H9 (cell line): ENCODE measurements around the gene HTRA3. TPM values are rescaled to one million over a fixed set of nuclear protein-coding genes. Genes with fewer than 3 reads are reported as not detected.
A peak's percentile ranks its signal among the peaks of the same experiment; 100 is the strongest.

Experiments used
- DNase-seq: peaks from one replicate; pipeline ENCODE4 v3.0.0-alpha.2; 2017
- H2AFZ ChIP-seq: one replicate; pipeline ENCODE4 v1.6.1; 2013; ENCODE audit warnings: mild to moderate bottlenecking, low read length, control low read depth, moderate library complexity
- H2AK5ac ChIP-seq: 2 replicates; pipeline ENCODE4 v1.6.1; 2013; ENCODE audit warnings: low read length, control low read depth, mixed read lengths; ENCODE audit not compliant: insufficient read length
- H2BK120ac ChIP-seq: one replicate; pipeline ENCODE4 v1.6.1; 2013; ENCODE audit warnings: low read depth, mild to moderate bottlenecking, low read length, control low read depth, inconsistent platforms; ENCODE audit not compliant: poor library complexity, severe bottlenecking
- H2BK12ac ChIP-seq: 2 replicates; pipeline ENCODE4 v1.6.1; 2013; ENCODE audit warnings: low read length, control low read depth, mixed read lengths, low read depth; ENCODE audit not compliant: insufficient read length
- H2BK15ac ChIP-seq: 2 replicates; pipeline ENCODE4 v1.6.1; 2013; ENCODE audit warnings: low read depth, low read length, control low read depth
- H2BK20ac ChIP-seq: one replicate; pipeline ENCODE4 v1.6.1; 2013; ENCODE audit warnings: low read depth, mild to moderate bottlenecking, low read length, control low read depth, inconsistent platforms; ENCODE audit not compliant: poor library complexity, severe bottlenecking
- H2BK5ac ChIP-seq: 2 replicates; pipeline ENCODE4 v1.6.1; 2013; ENCODE audit warnings: low read length, control low read depth, mixed read lengths; ENCODE audit not compliant: insufficient read length
- H3K14ac ChIP-seq: 2 replicates; pipeline ENCODE4 v1.6.1; 2013; ENCODE audit warnings: low read length, control low read depth; ENCODE audit not compliant: insufficient read depth
- H3K18ac ChIP-seq: 2 replicates; pipeline ENCODE4 v1.6.1; 2013; ENCODE audit warnings: low read depth, mild to moderate bottlenecking, mixed read lengths, low read length, control low read depth; ENCODE audit not compliant: insufficient read length
- H3K23ac ChIP-seq: 2 replicates; pipeline ENCODE4 v1.6.1; 2013; ENCODE audit warnings: low read length, control low read depth, mixed read lengths, low read depth; ENCODE audit not compliant: insufficient read length
- H3K23me2 ChIP-seq: 2 replicates; pipeline ENCODE4 v1.6.1; 2013; ENCODE audit warnings: low read depth, mild to moderate bottlenecking, mixed read lengths, low read length, control low read depth; ENCODE audit not compliant: insufficient read length, poor library complexity, severe bottlenecking
- H3K27ac ChIP-seq: 2 replicates; pipeline ENCODE4 v1.5.1; 2013; ENCODE audit warnings: low read length, control low read depth, mixed read lengths, low read depth; ENCODE audit not compliant: insufficient read length
- H3K27me3 ChIP-seq: 2 replicates; pipeline ENCODE4 v1.6.1; 2013; ENCODE audit warnings: low read length, control low read depth, inconsistent platforms; ENCODE audit not compliant: insufficient read depth
- H3K4ac ChIP-seq: 2 replicates; pipeline ENCODE4 v1.6.1; 2013; ENCODE audit warnings: low read depth, mild to moderate bottlenecking, control low read depth, inconsistent platforms, low read length, moderate library complexity
- H3K4me1 ChIP-seq: 2 replicates; pipeline ENCODE4 v1.6.1; 2013; ENCODE audit warnings: low read length, control low read depth, inconsistent platforms; ENCODE audit not compliant: insufficient read depth
- H3K4me2 ChIP-seq: 2 replicates; pipeline ENCODE4 v1.6.1; 2013; ENCODE audit warnings: low read length, control low read depth, mixed read lengths; ENCODE audit not compliant: insufficient read length, insufficient read depth
- H3K56ac ChIP-seq: 2 replicates; pipeline ENCODE4 v1.6.1; 2013; ENCODE audit warnings: low read depth, mild to moderate bottlenecking, mixed read lengths, low read length, control low read depth; ENCODE audit not compliant: insufficient read length
- H3K79me1 ChIP-seq: 2 replicates; pipeline ENCODE4 v1.6.1; 2013; ENCODE audit warnings: low read depth, mild to moderate bottlenecking, moderate library complexity, low read length, control low read depth, inconsistent platforms; ENCODE audit not compliant: insufficient read depth, poor library complexity, severe bottlenecking
- H3K79me2 ChIP-seq: 2 replicates; pipeline ENCODE4 v1.6.1; 2013; ENCODE audit warnings: low read length, control low read depth, inconsistent platforms; ENCODE audit not compliant: insufficient read depth
- H3K9ac ChIP-seq: 2 replicates; pipeline ENCODE4 v1.6.1; 2013; ENCODE audit warnings: low read length, control low read depth, mixed read lengths; ENCODE audit not compliant: insufficient read length; ENCODE audit errors: extremely low read depth
- H3K9me3 ChIP-seq: one replicate; pipeline ENCODE4 v1.6.1; 2013; ENCODE audit warnings: low read depth, low read length, inconsistent platforms; ENCODE audit not compliant: control insufficient read depth
- H3T11ph ChIP-seq: one replicate; pipeline ENCODE4 v1.6.1; 2013; ENCODE audit warnings: mild to moderate bottlenecking, low read length, control low read depth, inconsistent platforms
- H4K20me1 ChIP-seq: one replicate; pipeline ENCODE4 v1.6.1; 2013; ENCODE audit not compliant: control insufficient read depth, insufficient read length, insufficient read depth
- H4K5ac ChIP-seq: 2 replicates; pipeline ENCODE4 v1.6.1; 2013; ENCODE audit warnings: low read depth, mild to moderate bottlenecking, mixed read lengths, low read length, control low read depth; ENCODE audit not compliant: insufficient read length
- H4K8ac ChIP-seq: replicated peaks from 2 replicates; pipeline ENCODE4 v1.6.1; 2013; ENCODE audit warnings: low read length, control low read depth, mixed read lengths, low read depth; ENCODE audit not compliant: insufficient read length
- H4K91ac ChIP-seq: 2 replicates; pipeline ENCODE4 v1.6.1; 2013; ENCODE audit warnings: low read depth, mild to moderate bottlenecking, moderate library complexity, mixed read lengths, low read length, control low read depth; ENCODE audit not compliant: insufficient read length
- H3K27ac Mint-ChIP-seq, 3 experiments: 2 replicates in 2 of 3; 3 replicates in 1 of 3; pipeline ENCODE4 v1.8.0; 2020 to 2021; ENCODE audit warnings: mixed read lengths in 3 of 3, mild to moderate bottlenecking in 1 of 3, moderate library complexity in 1 of 3
- H3K27me3 Mint-ChIP-seq: 2 replicates; pipeline ENCODE4 v1.8.0; 2021; ENCODE audit warnings: low read depth, mild to moderate bottlenecking, moderate library complexity, mixed read lengths
- H3K36me3 Mint-ChIP-seq, 3 experiments: 2 replicates in 2 of 3; 3 replicates in 1 of 3; pipeline ENCODE4 v1.8.0; 2020 to 2021; ENCODE audit warnings: low read depth in 3 of 3, mixed read lengths in 3 of 3; ENCODE audit not compliant: insufficient read depth in 1 of 3
- H3K4me1 Mint-ChIP-seq, 2 experiments: 2 replicates each; pipeline ENCODE4 v1.8.0; 2020; ENCODE audit warnings: mixed read lengths in 2 of 2
- H3K4me3 Mint-ChIP-seq, 2 experiments: 2 replicates in 1 of 2; 3 replicates in 1 of 2; pipeline ENCODE4 v1.8.0; 2020 to 2021; ENCODE audit warnings: mild to moderate bottlenecking in 2 of 2, mixed read lengths in 2 of 2, moderate library complexity in 1 of 2
- H3K9me3 Mint-ChIP-seq, 2 experiments: 2 replicates in 1 of 2; 3 replicates in 1 of 2; pipeline ENCODE4 v1.8.0; 2020; ENCODE audit warnings: mild to moderate bottlenecking in 2 of 2, mixed read lengths in 2 of 2, moderate library complexity in 1 of 2
- CTCF ChIP-seq: fragments of 200-600 bp; sonication (generic); conservative IDR thresholded peaks from 3 replicates; pipeline ENCODE4 v1.8.0; 2021; ENCODE audit warnings: antibody characterized with exemption, mild to moderate bottlenecking
- WGBS: extraction: QIAGEN DNeasy Blood & Tissue Kit; methylation state at CpG from one replicate; pipeline ENCODE4 v1.1.7; 2013; ENCODE audit warnings: missing lambda C conversion rate, low lambda C conversion rate, mixed read lengths; ENCODE audit not compliant: insufficient read length; ENCODE audit errors: extremely low coverage; 5-methylcytosine and 5-hydroxymethylcytosine counted together
- total RNA-seq: library from RNA; stranded (reverse); gene quantifications from 2 replicates; pipeline ENCODE4 v1.2.1, GENCODE V29; 2021

HTRA3 gene
- total RNA-seq, 1 experiment from 2014 or later = 3.0 TPM

DNA sequence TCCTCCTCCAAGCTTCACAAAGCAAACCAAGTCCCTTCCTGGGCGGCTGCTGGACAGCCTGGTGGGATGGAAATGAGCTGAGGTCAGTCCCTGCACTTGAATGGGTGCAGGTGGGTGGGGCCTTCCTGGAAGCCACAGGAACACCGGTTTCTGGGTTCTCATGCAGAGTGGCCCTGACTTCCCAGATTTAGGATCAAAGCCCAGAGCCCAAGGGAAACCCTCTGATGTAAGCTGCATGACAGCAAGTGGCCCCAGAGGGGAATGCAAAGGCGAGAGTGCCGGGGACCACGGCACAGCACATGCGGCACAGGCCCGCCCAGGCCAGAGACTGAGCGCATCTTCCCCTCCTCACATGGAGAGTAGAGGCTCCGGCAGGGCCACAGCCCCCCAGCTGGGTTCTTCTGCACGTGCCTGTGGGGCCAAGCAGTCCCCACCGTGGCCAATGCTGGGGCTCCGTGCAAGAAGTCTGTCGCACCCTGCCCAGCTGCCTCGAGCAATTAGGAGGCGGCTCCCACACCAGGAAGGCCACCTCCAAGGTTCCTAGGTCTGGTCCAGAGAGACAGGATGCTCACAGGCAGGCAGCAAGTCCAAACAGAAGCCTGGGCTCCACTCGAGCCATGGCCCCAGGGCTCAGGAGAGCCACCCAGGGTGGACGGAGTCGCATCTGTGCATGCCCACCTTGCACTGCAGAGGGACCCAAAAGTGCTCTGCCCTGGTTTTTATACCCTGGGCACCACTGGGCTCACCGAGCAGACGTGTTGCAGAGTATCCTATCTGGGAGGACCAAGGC, 83.0 kb downstream of the HTRA3 start:
- Mint-ChIP-seq H3K4me3 (no peak overlapping the region), H3K36me3 (peaks cover 0 to 11% (median 1%) of the 10 kb centered on the region in 3 experiments; a peak in 1 of 7 replicates), H3K27ac (no peak overlapping the region), H3K27me3 (peaks cover 32% of the 10 kb centered on the region), H3K9me3 (no peaks in the 10 kb centered on the region), H3K4me1 (peaks cover 33 to 35% of the 10 kb centered on the region in 2 experiments)
- TF ChIP-seq CTCF = no peak
- no peak overlapping the region for H3K56ac ChIP-seq
- no peak overlapping the region for H2BK20ac ChIP-seq
- no peak overlapping the region for H2BK120ac ChIP-seq
- H3K4ac ChIP-seq = no peak overlapping the region
- H3K23ac ChIP-seq = no peak overlapping the region
- H2AFZ ChIP-seq = no peak overlapping the region
- H3K9ac ChIP-seq = no peak overlapping the region
- H2BK5ac ChIP-seq = no peak overlapping the region
- H4K8ac ChIP-seq = no peak overlapping the region
- peak; percentile 33 for DNase-seq
- H3T11ph ChIP-seq = no peak overlapping the region
- no peak overlapping the region for H4K91ac ChIP-seq
- H3K79me1 ChIP-seq = no peaks in the 10 kb centered on the region
- no peaks in the 10 kb centered on the region for H3K23me2 ChIP-seq
- no peaks in the 10 kb centered on the region for H3K79me2 ChIP-seq
- peaks cover 7% of the 10 kb centered on the region; the same call in 1 of the 2 replicates for H3K4me1 ChIP-seq
- no peak overlapping the region for H3K14ac ChIP-seq
- no peak overlapping the region for H3K4me2 ChIP-seq
- no peak overlapping the region for H2BK12ac ChIP-seq
- no peak overlapping the region for H2AK5ac ChIP-seq
- H3K27me3 ChIP-seq = peaks cover 4% of the 10 kb centered on the region; the same call in 1 of the 2 replicates
- H4K20me1 ChIP-seq = no peaks in the 10 kb centered on the region
- no peak overlapping the region for H3K27ac ChIP-seq
- WGBS = no CpG with 5 or more reads among the region's 20 CpGs
- H3K9me3 ChIP-seq = no peaks in the 10 kb centered on the region
- H4K5ac ChIP-seq = no peak overlapping the region
- H2BK15ac ChIP-seq = no peak overlapping the region
- no peak overlapping the region for H3K18ac ChIP-seq
